ENCODE measurements around the gene IQCF6.

DNA sequence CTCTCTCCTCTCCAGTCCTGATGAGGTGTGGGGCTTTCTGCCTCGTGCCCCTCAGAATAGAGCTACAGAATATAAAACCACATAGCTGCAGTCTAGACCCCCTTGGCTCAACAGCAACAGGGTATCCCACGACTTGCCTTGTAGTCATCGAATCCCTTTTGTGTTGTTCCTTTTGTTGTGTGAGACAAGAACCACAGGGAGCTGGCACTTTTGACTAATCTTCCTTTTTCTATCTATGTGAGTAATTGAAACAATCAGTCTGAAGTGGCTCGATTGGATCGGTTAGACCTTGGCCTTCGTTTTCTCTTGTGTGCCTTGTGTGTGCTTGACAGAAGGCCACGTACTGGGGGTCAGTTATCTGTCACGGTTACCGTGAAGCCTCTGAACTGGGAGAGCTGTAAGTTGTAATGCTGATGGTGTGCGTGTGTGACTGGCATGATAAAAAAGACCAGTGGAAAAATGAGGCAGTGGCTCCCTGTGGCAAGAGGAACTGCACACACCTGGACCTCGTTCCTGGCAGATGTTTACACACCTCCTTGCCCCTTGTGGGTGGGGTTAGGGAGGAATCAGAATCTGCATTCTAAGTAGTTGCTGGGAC, 23.2 kb upstream of the IQCF6 start:
- TF ChIP-seq, protein P1, sequence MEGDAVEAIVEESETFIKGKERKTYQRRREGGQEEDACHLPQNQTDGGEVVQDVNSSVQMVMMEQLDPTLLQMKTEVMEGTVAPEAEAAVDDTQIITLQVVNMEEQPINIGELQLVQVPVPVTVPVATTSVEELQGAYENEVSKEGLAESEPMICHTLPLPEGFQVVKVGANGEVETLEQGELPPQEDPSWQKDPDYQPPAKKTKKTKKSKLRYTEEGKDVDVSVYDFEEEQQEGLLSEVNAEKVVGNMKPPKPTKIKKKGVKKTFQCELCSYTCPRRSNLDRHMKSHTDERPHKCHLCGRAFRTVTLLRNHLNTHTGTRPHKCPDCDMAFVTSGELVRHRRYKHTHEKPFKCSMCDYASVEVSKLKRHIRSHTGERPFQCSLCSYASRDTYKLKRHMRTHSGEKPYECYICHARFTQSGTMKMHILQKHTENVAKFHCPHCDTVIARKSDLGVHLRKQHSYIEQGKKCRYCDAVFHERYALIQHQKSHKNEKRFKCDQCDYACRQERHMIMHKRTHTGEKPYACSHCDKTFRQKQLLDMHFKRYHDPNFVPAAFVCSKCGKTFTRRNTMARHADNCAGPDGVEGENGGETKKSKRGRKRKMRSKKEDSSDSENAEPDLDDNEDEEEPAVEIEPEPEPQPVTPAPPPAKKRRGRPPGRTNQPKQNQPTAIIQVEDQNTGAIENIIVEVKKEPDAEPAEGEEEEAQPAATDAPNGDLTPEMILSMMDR (conservative IDR thresholded peaks at IDR 0.05) = no peak
- TF ChIP-seq EZH2 (IDR thresholded peaks at IDR 0.05; ENCODE audit: low read depth) = no peak

All from PC-9 (cell line).